ENCODE results near the gene PRDM16.

DNA sequence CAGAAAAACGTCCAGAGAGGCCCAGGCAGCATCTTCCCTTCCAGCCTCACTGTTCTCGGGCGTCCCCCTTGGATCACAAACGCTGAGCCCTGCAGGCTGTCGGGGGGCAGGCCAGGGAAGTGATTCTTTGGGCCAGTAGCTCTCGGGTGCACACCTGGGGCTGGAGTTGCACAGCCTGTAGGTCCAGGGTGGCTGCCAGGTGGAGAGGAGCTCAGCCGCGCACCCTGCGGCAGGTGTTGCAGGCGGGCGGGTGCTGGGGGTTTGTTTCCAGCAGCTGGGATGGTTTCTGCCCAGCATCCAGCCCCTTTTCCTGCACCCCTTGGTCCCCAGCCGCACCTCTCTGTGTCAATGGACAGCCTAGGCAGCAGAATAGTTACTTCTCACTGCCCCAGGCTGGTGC lies 15.7 kb downstream of the PRDM16 start:
- TF ChIP-seq, protein P1, sequence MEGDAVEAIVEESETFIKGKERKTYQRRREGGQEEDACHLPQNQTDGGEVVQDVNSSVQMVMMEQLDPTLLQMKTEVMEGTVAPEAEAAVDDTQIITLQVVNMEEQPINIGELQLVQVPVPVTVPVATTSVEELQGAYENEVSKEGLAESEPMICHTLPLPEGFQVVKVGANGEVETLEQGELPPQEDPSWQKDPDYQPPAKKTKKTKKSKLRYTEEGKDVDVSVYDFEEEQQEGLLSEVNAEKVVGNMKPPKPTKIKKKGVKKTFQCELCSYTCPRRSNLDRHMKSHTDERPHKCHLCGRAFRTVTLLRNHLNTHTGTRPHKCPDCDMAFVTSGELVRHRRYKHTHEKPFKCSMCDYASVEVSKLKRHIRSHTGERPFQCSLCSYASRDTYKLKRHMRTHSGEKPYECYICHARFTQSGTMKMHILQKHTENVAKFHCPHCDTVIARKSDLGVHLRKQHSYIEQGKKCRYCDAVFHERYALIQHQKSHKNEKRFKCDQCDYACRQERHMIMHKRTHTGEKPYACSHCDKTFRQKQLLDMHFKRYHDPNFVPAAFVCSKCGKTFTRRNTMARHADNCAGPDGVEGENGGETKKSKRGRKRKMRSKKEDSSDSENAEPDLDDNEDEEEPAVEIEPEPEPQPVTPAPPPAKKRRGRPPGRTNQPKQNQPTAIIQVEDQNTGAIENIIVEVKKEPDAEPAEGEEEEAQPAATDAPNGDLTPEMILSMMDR (CRISPR knock-in tag; IDR thresholded peaks at IDR 0.05), result no peak
- no peak for TF ChIP-seq CBX5 (CRISPR knock-in tag; IDR thresholded peaks at IDR 0.05; ENCODE audit: borderline replicate concordance)
- no peak for TF ChIP-seq CEBPB (IDR thresholded peaks at IDR 0.05; ENCODE audit: borderline replicate concordance, low read depth, low read length)
- no peak for TF ChIP-seq PRPF4 (IDR thresholded peaks at IDR 0.05; ENCODE audit: low read depth, low read length, poor library complexity, severe bottlenecking)
- no peak for TF ChIP-seq POLR2A (IDR thresholded peaks at IDR 0.05; ENCODE audit: insufficient read depth in 1 of 2, low read depth in 2 of 2, low read length in 2 of 2)
- no peak for TF ChIP-seq ZFP41 (CRISPR knock-in tag; IDR thresholded peaks at IDR 0.05; ENCODE audit: borderline replicate concordance)
- TF ChIP-seq KDM5A (IDR thresholded peaks at IDR 0.05; ENCODE audit: borderline replicate concordance, low read length), result no peak
- TF ChIP-seq EP300 (IDR thresholded peaks at IDR 0.05; ENCODE audit: low read depth in 2 of 2, low read length in 2 of 2), result no peak
- TF ChIP-seq EP300 (CRISPR knock-in tag; IDR thresholded peaks at IDR 0.05; ENCODE audit: borderline replicate concordance), result no peak
- TF ChIP-seq CREM (IDR thresholded peaks at IDR 0.05), result no peak
- TF ChIP-seq CREM (CRISPR knock-in tag; IDR thresholded peaks at IDR 0.05), result no peak
- TF ChIP-seq ATF5 (CRISPR knock-in tag; IDR thresholded peaks at IDR 0.05; ENCODE audit: low read depth), result no peak
- no peak for TF ChIP-seq NFE2L1 (CRISPR knock-in tag; IDR thresholded peaks at IDR 0.05; ENCODE audit: borderline replicate concordance)
- TF ChIP-seq HDAC1 (CRISPR knock-in tag; IDR thresholded peaks at IDR 0.05), result no peak
- no peak for TF ChIP-seq MAZ (IDR thresholded peaks at IDR 0.05; ENCODE audit: borderline replicate concordance, low read depth, low read length)
- no peak for TF ChIP-seq MAZ (CRISPR knock-in tag; IDR thresholded peaks at IDR 0.05; ENCODE audit: low read depth)
